MM.1S (cell line): ENCODE results near the gene RRP1.

ENCODE experiments used
- DNase-seq: peaks from one replicate; pipeline ENCODE4 v3.0.0-alpha.2; 2015
- H2AFZ ChIP-seq: fragments of 300-600 bp; sonication (generic); 2 replicates; pipeline ENCODE4 v1.6.0; 2016; ENCODE audit warnings: antibody characterized with exemption, low read length
- H3F3A ChIP-seq: fragments of 300-600 bp; sonication (generic); 2 replicates; pipeline ENCODE4 v1.6.1; 2016; ENCODE audit warnings: mild to moderate bottlenecking, antibody characterized with exemption, low read length, moderate library complexity, mixed read lengths; ENCODE audit not compliant: insufficient read depth
- H3K27ac ChIP-seq: fragments of 300-600 bp; sonication (generic); 2 replicates; pipeline ENCODE4 v1.5.1; 2016; ENCODE audit warnings: mild to moderate bottlenecking, low read length
- H3K27me3 ChIP-seq: fragments of 300-600 bp; sonication (generic); replicated peaks from 2 replicates; pipeline ENCODE4 v1.6.0; 2016; ENCODE audit warnings: low read length; ENCODE audit not compliant: insufficient read depth
- H3K36me3 ChIP-seq: fragments of 300-600 bp; sonication (generic); replicated peaks from 2 replicates; pipeline ENCODE4 v1.6.1; 2016; ENCODE audit warnings: mild to moderate bottlenecking, low read length, mixed read lengths; ENCODE audit not compliant: insufficient read depth
- H3K4me1 ChIP-seq: fragments of 300-600 bp; sonication (generic); 2 replicates; pipeline ENCODE4 v1.6.1; 2016; ENCODE audit warnings: low read length, mixed read lengths
- H3K4me2 ChIP-seq: fragments of 300-600 bp; sonication (generic); 2 replicates; pipeline ENCODE4 v1.6.0; 2016; ENCODE audit warnings: low read depth, low read length
- H3K4me3 ChIP-seq: fragments of 300-600 bp; sonication (generic); 2 replicates; pipeline ENCODE4 v1.5.1; 2016; ENCODE audit warnings: low read length, mixed read lengths
- H3K79me2 ChIP-seq: fragments of 300-600 bp; sonication (generic); 2 replicates; pipeline ENCODE4 v1.6.1; 2016; ENCODE audit warnings: mixed run types, low read length, mixed read lengths
- H3K9ac ChIP-seq: fragments of 300-600 bp; sonication (generic); 2 replicates; pipeline ENCODE4 v1.6.1; 2016; ENCODE audit warnings: low read length, mixed read lengths
- H3K9me2 ChIP-seq: fragments of 300-600 bp; sonication (generic); replicated peaks from 2 replicates; pipeline ENCODE4 v1.6.1; 2016; ENCODE audit warnings: mild to moderate bottlenecking, low read length, mixed read lengths; ENCODE audit not compliant: insufficient read depth
- H3K9me3 ChIP-seq: fragments of 300-600 bp; sonication (generic); replicated peaks from 2 replicates; pipeline ENCODE4 v1.6.1; 2016; ENCODE audit warnings: mild to moderate bottlenecking, low read length, mixed read lengths; ENCODE audit not compliant: insufficient read depth
- H4K20me1 ChIP-seq: fragments of 300-600 bp; sonication (generic); 2 replicates; pipeline ENCODE4 v1.6.1; 2016; ENCODE audit warnings: mild to moderate bottlenecking, low read length, moderate library complexity, mixed read lengths; ENCODE audit not compliant: insufficient read depth
- EZH2 ChIP-seq: fragments of 300-600 bp; sonication (generic); optimal IDR thresholded peaks from 2 replicates; pipeline ENCODE3; 2017; ENCODE audit warnings: low read depth, mild to moderate bottlenecking, antibody characterized with exemption, low read length, mixed read lengths
- EZH2phosphoT487 ChIP-seq: fragments of 300-600 bp; sonication (generic); IDR thresholded peaks from 2 replicates; pipeline ENCODE4 v1.6.1; 2018; ENCODE audit warnings: antibody characterized with exemption, low read length
- TF ChIP-seq, protein P1 (sequence below): fragments of 300-600 bp; sonication (generic); IDR thresholded peaks from 2 replicates; pipeline ENCODE4 v1.5.1; 2016; ENCODE audit warnings: antibody characterized with exemption, low read length, mixed read lengths

RRP1 gene

DNA sequence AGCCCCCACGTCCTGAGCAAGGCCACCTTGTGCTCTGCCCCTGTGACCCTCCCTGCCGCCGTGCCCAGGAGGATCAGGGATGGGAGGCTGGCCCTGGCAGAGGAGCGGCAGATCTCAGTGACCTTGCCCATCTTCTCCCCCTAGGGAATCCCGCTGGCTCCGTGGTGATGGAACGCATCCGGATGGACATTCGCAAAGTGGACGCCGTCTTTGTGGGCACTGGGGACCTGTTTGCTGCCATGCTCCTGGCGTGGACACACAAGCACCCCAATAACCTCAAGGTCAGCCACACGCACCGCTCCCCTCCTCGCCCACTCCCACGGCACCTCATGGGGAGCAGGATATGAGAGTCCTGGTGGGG, 36.0 kb upstream of the RRP1 start:
- Histone ChIP-seq H3K9me3 (no peaks in the 10 kb centered on the region), H3K4me1 (no peaks in the 10 kb centered on the region), H4K20me1 (no peaks in the 10 kb centered on the region), H3K36me3 (peaks cover 54% of the 10 kb centered on the region), H3K4me3 (no peak overlapping the region), H3K4me2 (no peak overlapping the region), H2AFZ (no peak overlapping the region), H3K27ac (no peak overlapping the region), H3F3A (no peaks in the 10 kb centered on the region), H3K27me3 (no peaks in the 10 kb centered on the region), H3K9ac (no peak overlapping the region), H3K79me2 (peaks cover 37% of the 10 kb centered on the region), H3K9me2 (no peaks in the 10 kb centered on the region)
- DNase-seq: no peak
- TF ChIP-seq, protein P1, sequence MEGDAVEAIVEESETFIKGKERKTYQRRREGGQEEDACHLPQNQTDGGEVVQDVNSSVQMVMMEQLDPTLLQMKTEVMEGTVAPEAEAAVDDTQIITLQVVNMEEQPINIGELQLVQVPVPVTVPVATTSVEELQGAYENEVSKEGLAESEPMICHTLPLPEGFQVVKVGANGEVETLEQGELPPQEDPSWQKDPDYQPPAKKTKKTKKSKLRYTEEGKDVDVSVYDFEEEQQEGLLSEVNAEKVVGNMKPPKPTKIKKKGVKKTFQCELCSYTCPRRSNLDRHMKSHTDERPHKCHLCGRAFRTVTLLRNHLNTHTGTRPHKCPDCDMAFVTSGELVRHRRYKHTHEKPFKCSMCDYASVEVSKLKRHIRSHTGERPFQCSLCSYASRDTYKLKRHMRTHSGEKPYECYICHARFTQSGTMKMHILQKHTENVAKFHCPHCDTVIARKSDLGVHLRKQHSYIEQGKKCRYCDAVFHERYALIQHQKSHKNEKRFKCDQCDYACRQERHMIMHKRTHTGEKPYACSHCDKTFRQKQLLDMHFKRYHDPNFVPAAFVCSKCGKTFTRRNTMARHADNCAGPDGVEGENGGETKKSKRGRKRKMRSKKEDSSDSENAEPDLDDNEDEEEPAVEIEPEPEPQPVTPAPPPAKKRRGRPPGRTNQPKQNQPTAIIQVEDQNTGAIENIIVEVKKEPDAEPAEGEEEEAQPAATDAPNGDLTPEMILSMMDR: no peak
- TF ChIP-seq EZH2phosphoT487: no peak

DNA sequence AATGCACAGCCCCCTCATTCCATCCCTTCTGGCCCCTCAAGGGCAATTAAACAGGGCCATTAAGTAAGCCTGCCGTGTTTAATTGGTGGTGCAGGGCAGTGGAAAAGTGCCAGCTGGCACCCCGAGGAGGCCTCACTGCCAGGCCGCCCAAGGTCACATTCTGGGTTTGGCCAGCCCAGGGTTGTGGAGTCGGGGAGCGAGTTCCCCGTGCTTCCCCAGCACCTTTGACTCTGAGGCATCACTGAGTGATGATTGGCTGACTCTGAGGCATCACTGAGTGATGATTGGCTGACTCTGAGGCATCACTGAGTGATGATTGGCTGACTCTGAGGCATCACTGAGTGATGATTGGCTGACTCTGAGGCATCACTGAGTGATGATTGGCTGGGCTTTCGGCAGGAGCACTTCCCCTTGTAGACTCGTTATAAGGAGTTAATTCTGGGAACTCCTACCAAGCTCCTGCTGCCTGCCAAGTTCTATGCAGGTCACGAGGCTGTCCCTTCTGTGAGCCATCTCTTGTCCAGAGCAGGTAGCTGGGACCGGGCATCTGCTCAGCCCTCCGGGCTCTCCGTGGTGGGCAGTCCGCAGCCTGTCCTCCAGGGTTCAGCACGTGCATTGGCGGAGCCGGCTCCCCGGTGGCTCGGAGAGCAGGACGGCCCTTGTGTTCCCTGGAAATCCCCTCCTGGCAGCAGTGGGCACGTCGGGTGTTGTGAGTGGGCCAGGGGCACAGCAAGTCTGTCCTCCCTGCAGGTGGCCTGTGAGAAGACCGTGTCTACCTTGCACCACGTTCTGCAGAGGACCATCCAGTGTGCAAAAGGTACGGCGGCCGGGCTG, 34.2 kb upstream of the RRP1 start:
- H3K9me2 ChIP-seq: no peaks in the 10 kb centered on the region
- H3K9ac ChIP-seq: no peak overlapping the region
- H3K4me2 ChIP-seq: no peak overlapping the region
- H3K4me3 ChIP-seq: no peak overlapping the region
- DNase-seq: no peak
- H3K4me1 ChIP-seq: no peaks in the 10 kb centered on the region
- TF ChIP-seq, protein P1: no peak
- no peak overlapping the region for H2AFZ ChIP-seq
- H3F3A ChIP-seq: no peaks in the 10 kb centered on the region
- no peaks in the 10 kb centered on the region for H4K20me1 ChIP-seq
- H3K36me3 ChIP-seq: peaks cover 47% of the 10 kb centered on the region
- peaks cover 34% of the 10 kb centered on the region for H3K79me2 ChIP-seq
- H3K27me3 ChIP-seq: no peaks in the 10 kb centered on the region
- no peak overlapping the region for H3K27ac ChIP-seq
- no peaks in the 10 kb centered on the region for H3K9me3 ChIP-seq

DNA sequence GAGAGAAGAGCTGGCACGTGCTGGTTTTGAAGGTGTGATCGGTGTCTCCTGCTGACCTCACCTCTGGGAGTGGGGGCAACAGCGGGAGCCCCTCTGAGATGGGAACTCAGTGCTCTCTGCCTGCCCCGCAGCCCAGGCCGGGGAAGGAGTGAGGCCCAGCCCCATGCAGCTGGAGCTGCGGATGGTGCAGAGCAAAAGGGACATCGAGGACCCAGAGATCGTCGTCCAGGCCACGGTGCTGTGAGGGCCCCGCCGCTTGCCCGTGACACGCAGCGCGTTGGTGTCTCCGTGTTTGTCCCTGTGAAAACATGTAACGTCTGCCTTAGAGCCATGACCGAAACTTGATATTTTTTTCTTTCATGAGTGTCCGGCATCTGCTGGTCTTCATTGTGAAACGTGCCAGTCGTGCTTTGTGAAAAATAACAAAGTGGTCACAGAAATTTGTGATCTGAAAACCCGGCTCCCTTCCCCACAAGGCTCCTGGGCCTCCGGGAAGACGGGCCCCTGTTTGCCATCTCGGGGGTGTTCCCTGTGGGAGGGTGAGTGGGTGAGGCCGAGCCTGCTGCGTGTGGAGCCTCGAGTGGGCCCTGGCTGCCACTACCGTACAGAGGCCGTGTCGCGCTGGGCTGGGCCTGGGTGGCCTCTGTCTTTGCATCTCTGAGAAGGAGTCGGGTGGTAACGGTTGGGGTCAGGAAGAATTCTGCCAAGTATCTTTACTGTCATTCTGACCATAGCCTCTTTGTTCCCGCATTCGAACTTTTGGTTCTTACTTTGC, 33.4 kb upstream of the RRP1 start:
- H3K27ac ChIP-seq: no peak overlapping the region
- no peak overlapping the region for H3K9ac ChIP-seq
- no peak for TF ChIP-seq EZH2phosphoT487
- no peak for TF ChIP-seq EZH2
- TF ChIP-seq, protein P1: no peak
- peaks cover 34% of the 10 kb centered on the region for H3K79me2 ChIP-seq
- H3K4me1 ChIP-seq: no peaks in the 10 kb centered on the region
- H3F3A ChIP-seq: no peaks in the 10 kb centered on the region
- no peaks in the 10 kb centered on the region for H3K9me2 ChIP-seq
- no peaks in the 10 kb centered on the region for H4K20me1 ChIP-seq
- no peak overlapping the region for H2AFZ ChIP-seq
- no peaks in the 10 kb centered on the region for H3K9me3 ChIP-seq
- peaks cover 50% of the 10 kb centered on the region for H3K36me3 ChIP-seq
- no peak for DNase-seq
- H3K4me2 ChIP-seq: no peak overlapping the region
- H3K4me3 ChIP-seq: no peak overlapping the region
- no peaks in the 10 kb centered on the region for H3K27me3 ChIP-seq
